ENCODE results near the gene MOB2.

The MOB2 gene

DNA sequence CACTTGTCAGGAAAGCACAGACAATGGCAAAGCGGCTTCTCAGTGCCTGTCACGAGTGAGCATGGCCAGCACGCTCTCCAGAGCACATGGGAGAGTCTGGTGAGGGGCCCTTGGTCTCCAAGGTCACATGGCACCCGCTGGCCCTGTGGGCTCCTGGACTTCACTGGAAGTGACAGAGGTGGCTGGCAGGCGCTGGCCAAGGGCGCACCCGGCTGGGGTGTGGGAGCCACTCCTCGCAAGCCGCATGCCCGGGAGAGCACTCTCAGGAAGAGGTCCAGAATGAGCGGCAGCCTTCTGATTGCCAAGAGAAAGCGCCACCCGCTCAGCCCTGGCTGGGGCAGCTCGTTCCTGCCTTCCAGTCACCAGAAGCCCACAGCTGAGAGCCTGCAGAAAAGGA lies 17.1 kb upstream of the MOB2 start:
- DNase-seq (ENCODE audit: low read depth), result no peak

DNA sequence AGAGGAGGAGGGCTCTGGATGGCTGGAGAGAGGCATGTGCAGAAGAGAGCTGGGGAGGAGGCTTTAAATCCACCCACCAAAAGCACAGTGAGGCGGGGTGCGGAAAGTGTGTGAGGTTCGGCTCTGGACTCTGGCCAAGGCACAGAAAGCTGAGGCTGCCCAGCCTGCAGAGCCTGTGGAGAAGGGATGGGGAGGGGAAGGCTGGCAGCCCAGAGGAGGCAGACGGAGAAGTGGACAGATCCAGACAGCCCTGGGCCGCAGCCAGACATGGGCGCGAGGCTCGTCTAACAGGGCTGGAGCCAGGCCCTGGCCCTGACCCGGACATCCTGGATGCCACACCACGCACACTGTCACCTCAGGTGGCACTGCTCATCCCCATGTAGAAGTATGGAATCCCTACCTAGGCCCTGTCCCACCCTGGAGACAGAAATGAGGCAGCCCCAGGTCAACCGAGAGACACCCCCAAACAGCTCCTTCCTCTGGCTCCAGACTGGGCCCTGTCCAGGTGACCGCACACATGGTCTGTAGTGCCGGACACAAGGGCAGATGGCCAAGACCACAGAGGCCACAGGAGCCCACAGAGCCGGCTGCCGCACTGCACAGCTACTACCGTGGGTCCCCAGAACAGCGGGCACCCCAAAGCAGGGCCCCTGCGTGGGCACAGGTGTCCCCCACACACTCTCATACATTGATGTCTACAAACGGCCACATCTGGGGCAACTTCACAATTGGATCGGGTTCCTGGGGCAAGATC lies 16.6 kb upstream of the MOB2 start:
- DNase-seq (ENCODE audit: low read depth), result no peak

DNA sequence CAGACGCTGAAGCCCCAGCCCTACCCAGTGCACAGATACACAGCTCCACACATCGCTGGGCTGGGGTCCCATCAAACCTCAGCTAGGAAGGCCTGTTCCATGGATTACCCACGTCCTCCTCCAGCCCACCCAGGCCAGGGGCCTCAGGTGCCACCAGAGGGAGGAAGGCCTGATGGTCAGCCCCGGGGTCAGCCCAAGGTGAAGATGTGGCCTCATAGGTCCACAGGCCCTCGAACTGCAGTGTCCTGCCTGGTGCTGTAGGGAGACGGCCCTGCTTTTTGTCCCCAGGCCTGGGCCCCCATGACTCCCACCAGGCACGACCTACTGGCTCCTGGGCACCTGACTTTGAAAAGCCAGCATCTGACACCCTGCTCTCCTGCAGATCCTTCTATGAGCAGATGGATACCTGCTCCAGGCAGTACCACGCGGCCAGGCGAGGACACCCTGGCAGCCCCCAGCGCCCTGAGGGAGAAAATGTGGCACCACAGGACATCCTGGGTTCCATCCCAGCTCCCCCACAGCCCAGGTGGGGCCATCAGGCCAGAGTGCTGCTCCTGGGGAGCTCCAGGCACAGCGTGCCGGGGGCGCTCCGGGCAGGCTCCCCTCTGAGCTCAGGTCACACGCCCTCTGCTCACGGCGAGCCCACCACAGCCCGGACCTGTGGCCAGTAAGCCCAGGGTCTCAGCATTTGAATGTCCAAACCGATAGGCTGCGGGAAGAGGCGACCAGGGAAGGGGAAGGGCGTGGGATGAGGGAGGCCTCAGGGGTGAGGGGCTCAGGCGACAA lies 15.8 kb upstream of the MOB2 start:
- no peak for DNase-seq (ENCODE audit: low read depth)

DNA sequence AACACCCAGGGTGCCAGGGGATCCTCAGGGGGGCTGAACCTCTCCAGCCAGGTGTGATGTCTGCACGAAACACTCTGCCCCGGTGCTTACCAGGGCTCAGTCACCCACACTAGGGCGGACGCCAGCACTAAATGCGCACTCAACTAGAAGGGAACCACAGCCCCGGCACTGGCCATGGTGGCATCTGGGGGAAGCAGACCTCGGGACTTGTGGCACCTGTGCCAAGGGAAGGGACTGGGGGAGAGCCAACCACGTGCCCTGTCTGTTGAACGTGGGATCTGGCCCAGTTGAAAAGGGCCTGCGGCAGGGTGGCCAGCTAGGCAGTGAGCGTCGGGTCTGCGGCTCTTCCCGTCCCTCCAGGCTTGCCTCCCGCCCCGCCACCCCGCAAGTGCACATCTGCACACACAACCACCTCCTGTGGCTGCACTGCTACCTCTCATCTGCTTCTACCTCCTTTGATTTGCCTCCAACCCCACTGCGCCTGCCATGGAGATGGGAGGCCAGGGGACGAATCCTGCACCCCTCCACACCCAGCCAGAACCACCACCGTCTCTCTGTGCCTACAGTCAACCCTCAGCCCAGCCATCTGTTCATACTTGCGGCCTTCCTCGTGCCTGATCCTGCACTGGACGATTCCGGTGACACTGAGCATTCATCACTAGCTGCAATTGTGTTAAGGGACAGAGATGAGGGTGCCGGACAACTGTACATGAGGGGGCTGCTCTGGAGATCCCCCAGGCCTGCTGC lies 15.0 kb upstream of the MOB2 start:
- no peak for DNase-seq (ENCODE audit: low read depth)

DNA sequence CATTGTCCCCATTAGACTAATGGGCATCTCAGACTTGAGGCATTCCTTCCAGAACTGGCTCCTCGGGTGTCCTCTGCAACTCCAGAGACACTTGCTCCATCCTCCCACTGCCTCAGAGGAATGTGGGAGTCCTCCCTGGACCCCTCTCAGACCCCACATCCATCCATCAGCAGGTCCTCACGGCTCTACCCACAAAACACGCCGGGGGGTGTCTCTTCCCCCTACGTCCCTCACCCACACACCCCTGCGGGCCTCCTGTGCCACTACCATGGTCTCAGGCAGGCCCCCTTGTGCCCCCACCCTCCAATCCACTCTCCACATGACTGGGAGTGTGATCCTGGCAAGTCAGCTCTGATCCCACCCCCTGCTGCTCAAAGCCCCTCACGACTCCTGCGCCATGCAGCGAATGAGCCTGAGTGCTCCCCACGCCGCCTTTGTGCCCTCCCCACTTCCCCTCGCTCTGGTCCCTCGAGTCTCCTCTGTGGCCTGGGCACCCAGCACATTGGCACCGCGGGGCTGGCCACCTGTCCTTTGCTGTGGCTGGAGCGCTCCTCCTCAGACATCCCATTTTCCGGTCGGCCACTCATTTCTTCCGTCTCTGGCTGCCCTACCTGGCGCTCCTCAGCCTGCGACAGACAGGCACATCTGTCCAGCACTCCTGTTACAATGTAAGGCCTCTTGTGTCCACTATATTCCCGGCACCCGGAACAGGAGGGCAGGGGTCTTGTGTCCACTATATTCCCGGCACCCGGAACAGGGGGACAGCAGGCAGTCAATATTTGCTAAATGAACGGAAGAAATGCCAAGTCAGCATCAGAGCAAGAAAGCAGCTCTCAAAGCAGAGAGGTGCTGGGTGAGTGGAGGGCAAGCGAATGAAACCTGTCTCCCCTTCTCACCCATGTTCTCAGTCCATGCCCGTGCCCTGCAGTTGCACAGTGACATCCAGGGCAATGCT lies 14.2 kb upstream of the MOB2 start:
- no peak for DNase-seq (ENCODE audit: low read depth)

DNA sequence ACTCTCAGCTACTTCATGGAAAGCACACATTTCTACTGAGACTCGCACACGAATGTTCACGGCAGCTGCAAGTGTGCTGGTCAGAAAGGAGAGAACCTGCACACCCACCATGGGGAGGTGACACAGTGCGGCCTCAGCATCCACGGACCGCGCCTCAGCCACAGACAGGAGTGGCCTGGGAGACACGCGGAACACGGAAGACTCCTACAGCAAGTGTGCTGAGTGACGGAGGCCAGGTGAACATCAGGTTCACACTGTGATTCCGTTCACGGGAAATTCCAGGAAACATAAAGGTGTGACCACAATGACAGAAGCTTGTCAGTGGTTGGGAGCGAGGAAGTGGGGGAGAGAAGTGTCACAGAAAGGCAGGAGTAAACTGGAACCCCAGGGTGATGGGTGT lies 13.3 kb upstream of the MOB2 start:
- no peak for DNase-seq (ENCODE audit: low read depth)

DNA sequence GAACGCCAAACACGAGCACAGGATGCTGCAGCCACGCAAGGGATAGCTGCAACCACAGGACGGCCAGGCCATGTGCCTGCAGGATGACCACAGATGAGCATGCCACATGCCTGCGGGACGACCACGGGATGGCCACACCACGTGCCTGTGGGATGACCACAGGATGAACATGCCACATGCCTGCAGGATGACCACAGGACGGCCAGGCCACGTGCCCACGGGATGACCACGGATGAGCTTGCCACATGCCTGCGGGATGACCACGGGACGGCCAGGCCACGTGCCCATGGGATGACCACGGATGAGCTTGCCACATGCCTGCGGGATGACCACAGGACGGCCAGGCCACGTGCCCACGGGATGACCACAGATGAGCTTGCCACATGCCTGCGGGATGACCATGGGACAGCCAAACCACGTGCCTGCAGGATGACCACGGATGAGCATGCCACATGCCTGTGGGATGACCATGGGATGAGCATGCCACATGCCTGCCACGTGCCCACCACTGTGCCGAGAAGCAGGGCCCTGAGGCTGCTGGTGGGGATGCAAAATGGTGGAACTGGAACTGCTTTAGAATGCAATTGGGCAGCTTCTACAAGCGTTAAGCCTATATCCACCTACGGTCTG lies 12.8 kb upstream of the MOB2 start:
- no peak for DNase-seq (ENCODE audit: low read depth)

DNA sequence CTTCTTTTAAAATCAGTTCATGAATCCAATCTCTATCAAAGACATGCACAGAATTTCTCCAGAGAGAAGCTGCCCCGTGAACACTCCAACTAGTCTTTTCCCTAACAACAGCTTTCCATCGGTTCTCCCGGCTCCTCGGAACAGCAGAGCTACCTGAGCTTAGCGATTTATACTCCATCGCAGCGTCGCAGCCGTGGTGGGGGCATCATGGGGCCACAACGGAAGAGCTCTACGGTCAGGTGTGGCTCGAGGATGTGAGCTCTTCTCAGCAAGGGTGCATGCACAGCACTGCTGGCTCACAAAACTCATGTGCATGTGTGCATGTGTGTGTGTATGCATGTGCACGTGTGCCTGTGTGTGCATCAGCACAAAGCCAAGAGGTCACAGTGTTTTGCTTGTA lies 11.7 kb upstream of the MOB2 start:
- DNase-seq (ENCODE audit: low read depth), result no peak

DNA sequence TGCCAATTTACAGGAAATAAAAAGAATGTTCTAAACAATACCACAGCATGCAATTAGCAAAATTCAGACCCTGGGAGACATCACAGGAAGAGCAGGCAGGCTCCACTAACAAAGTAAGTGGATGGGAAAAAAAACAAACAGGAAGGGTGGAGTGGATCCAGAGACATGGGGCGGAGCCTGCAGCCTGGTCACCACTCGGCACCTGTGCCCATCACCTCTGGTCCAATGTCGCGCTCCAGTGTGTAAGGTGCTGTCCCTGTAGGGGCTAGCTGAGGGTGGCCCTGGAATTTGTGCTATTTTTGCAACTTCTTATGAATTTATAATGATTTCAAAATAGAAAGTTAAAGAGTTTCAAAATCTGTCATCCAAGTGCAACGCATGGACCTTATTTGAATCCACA lies 11.0 kb upstream of the MOB2 start:
- DNase-seq (ENCODE audit: low read depth), result no peak

DNA sequence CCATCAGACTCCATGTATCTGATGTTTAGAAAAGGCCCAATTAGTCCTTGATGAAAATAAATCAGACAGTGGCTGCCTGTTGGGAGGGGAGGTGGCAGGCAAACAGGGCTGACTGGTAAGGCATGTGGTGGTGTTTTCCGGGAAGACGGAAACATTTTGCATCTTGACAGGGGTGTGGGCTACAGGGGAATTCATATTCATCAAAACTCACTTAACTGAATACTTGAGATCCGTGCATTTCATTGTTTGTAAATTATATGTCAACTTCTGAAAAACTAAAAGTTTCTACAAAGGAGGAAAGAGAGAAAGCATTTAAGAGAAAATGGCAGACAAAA lies 10.1 kb upstream of the MOB2 start:
- DNase-seq (ENCODE audit: low read depth), result no peak

DNA sequence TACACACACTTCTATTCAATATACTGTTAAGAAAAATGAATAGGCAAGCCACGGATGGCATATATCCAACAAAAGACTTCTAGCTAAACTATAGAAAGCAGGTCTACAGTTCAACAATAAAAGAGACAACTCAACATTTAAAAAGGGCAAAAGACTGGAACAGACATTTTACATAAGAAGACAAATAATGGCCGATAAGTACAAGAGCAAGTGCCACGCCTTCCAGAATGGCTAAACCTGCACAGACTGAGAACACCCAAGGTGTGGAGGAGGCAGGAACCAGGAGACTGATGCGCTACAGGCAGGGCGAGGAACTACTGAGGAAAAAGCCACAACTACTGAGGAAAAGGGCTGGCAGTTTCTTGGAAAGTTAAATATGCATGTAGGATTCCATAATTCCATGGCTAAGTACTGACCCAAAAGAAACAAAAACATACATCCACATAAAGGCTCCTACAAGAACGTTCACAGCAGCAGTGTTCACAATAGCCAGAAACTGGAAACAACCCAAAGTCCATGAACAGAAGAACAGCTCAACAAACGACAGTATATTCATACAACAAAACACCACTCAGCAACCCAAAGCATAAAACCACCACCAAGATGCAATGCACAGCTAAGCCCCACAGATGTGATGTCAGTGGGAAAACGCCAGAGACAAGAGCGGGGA lies 9.6 kb upstream of the MOB2 start:
- no peak for DNase-seq (ENCODE audit: low read depth)

DNA sequence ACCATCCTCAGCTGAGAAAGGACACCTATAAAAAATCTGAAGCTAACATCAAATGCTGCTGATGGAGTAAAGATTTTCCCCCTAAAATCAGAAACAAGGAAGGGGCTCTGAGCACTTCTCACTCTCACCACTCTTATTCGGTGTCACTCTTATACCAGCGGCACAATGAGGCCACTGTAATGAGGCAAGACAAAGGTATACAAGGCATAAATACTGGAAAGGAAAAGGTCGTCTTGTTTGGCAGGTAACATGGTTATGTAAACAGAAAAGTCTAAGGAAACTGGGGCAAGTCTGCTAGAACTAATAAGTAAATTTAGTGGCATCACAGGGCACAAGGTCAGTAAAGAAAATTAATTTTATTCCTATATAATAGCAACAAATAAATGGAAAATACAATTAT lies 8.1 kb upstream of the MOB2 start:
- DNase-seq (ENCODE audit: low read depth), result no peak

DNA sequence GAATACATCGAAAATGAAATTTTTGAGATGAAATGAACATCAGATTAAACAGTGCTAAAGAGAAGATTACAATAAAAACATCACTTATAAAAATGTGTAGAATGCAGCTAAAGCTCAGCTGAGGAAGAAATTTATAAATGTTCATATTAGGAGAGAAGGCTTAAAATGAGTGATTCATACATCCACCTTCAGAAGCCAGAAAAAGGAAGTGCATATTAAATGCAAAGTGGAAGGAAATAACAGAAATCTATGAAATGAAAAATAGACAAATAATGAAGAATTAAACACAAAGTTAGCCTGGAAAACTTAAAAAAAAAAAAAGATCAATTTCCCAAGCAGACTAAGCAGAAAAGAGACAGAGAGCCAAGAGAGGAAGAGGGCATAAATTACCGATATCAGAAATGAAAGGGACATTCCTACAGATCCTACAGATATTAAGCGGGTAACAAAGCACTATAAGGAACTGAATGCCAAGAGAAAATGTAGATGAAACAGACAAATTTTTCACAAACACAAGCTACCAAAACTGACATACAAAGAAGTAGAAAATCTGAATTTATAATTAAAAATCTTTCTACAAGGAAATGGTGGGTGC lies 7.2 kb upstream of the MOB2 start:
- DNase-seq (ENCODE audit: low read depth), result no peak

DNA sequence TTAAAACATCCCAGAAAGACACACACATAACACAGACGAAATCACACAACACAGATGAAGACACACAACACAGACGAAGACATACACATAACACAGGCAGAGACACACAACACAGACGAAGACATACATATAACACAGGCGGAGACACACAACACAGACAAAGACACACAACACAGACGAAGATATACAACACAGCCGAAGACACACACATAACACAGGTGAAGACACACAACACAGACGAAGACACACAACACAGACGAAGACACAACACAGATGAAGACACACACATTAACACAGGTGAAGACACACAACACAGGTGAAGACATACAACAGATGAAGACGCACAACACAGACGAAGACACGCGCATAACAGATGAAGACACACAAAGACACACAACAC lies 4.8 kb upstream of the MOB2 start:
- DNase-seq (ENCODE audit: low read depth), result no peak

DNA sequence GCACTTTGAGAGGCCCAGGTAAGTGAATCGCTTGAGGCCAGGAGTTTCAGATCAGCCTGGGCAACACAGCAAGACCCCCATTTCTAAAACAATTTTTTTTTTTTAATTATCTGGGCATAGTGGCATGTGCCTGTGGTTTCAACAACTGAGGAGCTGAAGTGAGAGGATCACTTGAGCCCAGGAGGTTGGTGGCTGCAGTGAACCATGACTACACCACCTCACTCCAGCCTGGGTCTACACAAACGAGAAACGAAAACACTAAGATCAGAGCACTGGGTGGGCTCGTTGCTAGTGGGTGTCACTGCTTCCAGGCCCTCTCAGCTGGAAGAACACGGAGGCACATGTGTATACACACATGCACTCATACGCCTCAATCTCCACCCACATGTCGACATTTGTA lies 4.1 kb upstream of the MOB2 start:
- no peak for DNase-seq (ENCODE audit: low read depth)

DNA sequence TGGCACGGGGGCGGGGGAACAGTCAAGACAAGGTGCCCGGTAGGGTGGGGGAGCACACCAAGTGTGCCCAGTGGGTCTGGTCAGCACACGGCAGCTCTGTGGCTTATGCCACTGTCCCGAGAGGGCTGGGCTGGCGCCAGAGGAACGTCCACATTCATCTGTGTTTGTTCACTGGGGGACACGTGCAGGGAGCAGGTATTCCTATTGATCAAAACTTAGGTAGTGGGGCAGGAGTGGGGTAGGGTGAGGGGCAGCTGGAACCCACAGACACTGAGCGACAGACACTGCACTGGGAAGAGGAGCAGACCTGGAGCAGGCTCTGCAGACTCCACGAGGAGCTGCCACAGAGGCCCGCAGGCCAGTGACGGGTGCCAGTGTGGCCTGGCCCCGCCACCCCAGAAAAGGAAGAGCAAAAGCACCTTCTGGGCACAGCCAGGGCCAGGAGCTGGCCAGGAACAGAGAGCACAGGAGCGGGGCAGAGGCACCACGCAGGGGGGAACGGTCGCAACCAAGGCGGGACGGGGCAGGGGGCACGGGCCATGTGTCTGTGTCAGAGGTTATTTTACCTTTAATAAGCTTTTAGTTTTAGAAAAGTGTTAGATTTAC lies 2.1 kb upstream of the MOB2 start:
- DNase-seq (ENCODE audit: low read depth), result no peak

DNA sequence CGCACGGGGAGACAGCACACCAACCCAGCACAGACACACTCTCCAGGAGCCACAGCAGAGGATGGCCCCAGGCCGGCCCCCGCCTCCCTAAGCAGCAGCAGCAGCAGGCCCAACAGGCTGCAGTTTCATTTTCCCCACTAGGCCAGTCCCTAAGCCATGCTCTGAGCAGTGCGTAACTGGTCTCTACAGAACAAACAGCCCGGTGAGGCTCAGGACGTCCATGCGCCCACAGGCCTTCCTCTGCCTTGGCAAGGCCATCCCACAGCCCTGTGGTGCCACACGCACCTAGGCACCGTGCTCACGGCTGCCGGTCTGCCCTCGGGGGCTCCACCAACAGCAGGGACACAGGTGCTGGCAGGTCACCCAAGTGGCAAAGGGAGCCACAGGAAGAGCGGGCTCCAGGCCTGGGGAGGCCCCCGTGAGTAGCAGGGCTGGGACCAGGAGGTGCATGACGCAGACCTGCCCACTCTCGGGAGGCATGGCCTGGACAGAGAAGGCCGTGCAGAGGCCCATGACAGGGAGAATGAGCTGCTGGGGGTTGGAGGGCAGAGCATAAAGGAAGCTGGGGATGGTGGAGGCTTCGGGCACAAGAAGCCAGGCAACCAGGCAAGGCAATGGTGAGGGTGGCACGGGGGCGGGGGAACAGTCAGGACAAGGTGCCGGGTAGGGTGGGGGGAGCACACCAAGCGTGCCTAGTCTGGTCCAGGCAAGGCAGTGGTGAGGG lies 1.4 kb upstream of the MOB2 start:
- DNase-seq (ENCODE audit: low read depth), result no peak

DNA sequence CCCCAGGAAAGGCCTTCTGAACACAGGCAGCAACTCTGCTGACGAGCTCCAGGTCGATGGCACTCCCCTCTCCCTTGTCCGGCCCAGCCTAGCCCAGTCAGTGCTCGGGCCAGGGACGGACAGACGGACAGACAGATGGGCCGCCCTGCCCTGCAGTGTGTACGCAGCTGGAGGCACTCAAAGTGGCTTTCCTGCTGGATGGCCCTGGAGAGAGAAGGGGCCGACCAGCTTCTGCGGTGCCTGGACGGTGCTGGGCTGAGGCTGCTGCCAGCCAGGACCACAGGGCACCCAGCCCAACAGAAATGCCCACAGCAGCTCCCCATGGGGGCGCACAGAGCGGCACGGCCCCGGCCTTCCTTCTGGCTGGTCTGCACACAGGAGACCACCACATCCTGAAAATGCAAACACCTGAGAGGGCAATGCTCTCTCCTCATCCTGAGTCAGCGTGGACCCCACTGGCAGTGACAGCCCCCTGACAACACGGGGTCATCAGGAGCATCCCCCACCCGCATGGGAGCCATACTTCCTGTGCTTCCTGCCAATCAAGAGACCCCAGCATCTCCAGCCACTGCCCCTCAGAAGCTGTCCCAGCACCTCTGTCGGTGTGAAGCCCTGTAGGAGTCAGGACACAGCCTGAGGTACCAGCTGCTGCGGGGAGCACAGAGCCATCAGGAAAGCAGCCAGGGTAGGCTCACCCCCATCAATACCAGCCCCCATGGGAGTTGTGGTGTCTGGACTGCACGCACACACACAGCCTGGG lies 692 bp upstream of the MOB2 start:
- DNase-seq (ENCODE audit: low read depth), result no peak

DNA sequence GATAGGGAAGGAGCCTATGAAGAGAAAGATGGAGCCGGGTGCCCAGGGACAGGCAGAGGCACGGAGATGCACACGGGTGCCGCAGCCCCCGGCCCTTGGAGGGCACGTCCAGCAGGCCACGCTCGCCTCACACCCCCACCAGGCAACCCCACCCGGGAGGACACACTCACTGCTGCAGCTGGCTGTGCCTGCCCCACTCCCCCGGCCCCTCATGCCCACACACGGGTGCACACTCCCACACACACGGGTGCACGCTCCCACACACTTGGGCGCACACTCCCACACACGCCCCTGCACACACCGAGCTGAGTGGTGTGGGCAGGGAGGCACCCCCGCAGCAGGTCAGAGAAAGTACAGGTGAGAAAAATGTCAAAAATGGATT lies 1.1 kb downstream of the MOB2 start:
- no peak for DNase-seq (ENCODE audit: low read depth)

Measured in activated T-helper 1 cell treated with Interleukin-2 at 50 U/mL for 16 hours (primary cell).